ENCODE results near the gene APC2.
A peak's percentile ranks its signal among the peaks of the same experiment; 100 is the strongest.

The APC2 gene

GRCh38 chr19:1507192-1507660 is 57.3 kb downstream of the APC2 start:
- H3K4me1 ChIP-seq (ENCODE audit: control insufficient read depth, insufficient read depth, low read length): peaks cover 3% of the 10 kb centered on the region; the same call in 1 of the 2 replicates
- H3K9ac ChIP-seq (ENCODE audit: low read depth, low read length): no peak overlapping the region
- H3K27ac ChIP-seq (ENCODE audit: low read depth, low read length): peak overlapping the region; percentile 92
- peak overlapping the region; percentile 79; the same call in 1 of the 2 replicates for H3K4me3 ChIP-seq (ENCODE audit: low read depth, low read length)
- H3K9me3 ChIP-seq (ENCODE audit: control insufficient read depth, insufficient read depth, low read length): no peaks in the 10 kb centered on the region
- H3K36me3 ChIP-seq (ENCODE audit: control insufficient read depth, insufficient read depth, low read length): no peaks in the 10 kb centered on the region
- peaks cover 28% of the 10 kb centered on the region for H3K27me3 ChIP-seq (ENCODE audit: control insufficient read depth, insufficient read depth, low read length)

- Histone ChIP-seq H3K9ac (ENCODE audit: low read depth, low read length) (peak overlapping the region; percentile 65), H3K4me1 (ENCODE audit: control insufficient read depth, insufficient read depth, low read length) (peaks cover 3% of the 10 kb centered on the region; the same call in 1 of the 2 replicates), H3K27me3 (ENCODE audit: control insufficient read depth, insufficient read depth, low read length) (peaks cover 24% of the 10 kb centered on the region), H3K4me3 (ENCODE audit: low read depth, low read length) (peak overlapping the region; percentile 79), H3K9me3 (ENCODE audit: control insufficient read depth, insufficient read depth, low read length) (no peaks in the 10 kb centered on the region), H3K36me3 (ENCODE audit: control insufficient read depth, insufficient read depth, low read length) (no peaks in the 10 kb centered on the region), H3K27ac (ENCODE audit: low read depth, low read length) (peak overlapping the region; percentile 92)
These were observed 58.0 kb downstream of the APC2 start for GRCh38 chr19:1507763-1508506.

GRCh38 chr19:1508507-1508856 is 58.6 kb downstream of the APC2 start:
- peak overlapping the region; percentile 56 for H3K4me3 ChIP-seq (ENCODE audit: low read depth, low read length)
- H3K9ac ChIP-seq (ENCODE audit: low read depth, low read length): no peak overlapping the region
- H3K36me3 ChIP-seq (ENCODE audit: control insufficient read depth, insufficient read depth, low read length): no peaks in the 10 kb centered on the region
- peaks cover 3% of the 10 kb centered on the region; the same call in 1 of the 2 replicates for H3K4me1 ChIP-seq (ENCODE audit: control insufficient read depth, insufficient read depth, low read length)
- no peaks in the 10 kb centered on the region for H3K9me3 ChIP-seq (ENCODE audit: control insufficient read depth, insufficient read depth, low read length)
- H3K27ac ChIP-seq (ENCODE audit: low read depth, low read length): no peak overlapping the region
- peaks cover 19% of the 10 kb centered on the region for H3K27me3 ChIP-seq (ENCODE audit: control insufficient read depth, insufficient read depth, low read length)

- H3K27ac ChIP-seq (ENCODE audit: low read depth, low read length): no peak overlapping the region
- no peaks in the 10 kb centered on the region for H3K4me1 ChIP-seq (ENCODE audit: control insufficient read depth, insufficient read depth, low read length)
These were observed 59.9 kb downstream of the APC2 start for GRCh38 chr19:1509602-1510441.

GRCh38 chr19:1510442-1510806 is 60.5 kb downstream of the APC2 start:
- H3K9ac ChIP-seq (ENCODE audit: low read depth, low read length): no peak overlapping the region
- H3K4me1 ChIP-seq (ENCODE audit: control insufficient read depth, insufficient read depth, low read length): no peaks in the 10 kb centered on the region
- H3K27ac ChIP-seq (ENCODE audit: low read depth, low read length): no peak overlapping the region
- peaks cover 15% of the 10 kb centered on the region for H3K27me3 ChIP-seq (ENCODE audit: control insufficient read depth, insufficient read depth, low read length)
- H3K36me3 ChIP-seq (ENCODE audit: control insufficient read depth, insufficient read depth, low read length): no peaks in the 10 kb centered on the region
- no peaks in the 10 kb centered on the region for H3K9me3 ChIP-seq (ENCODE audit: control insufficient read depth, insufficient read depth, low read length)
- no peak overlapping the region for H3K4me3 ChIP-seq (ENCODE audit: low read depth, low read length)

More at GRCh38 chr19:1509602-1510441, 59.9 kb downstream of the APC2 start:
- H3K9me3 ChIP-seq (ENCODE audit: control insufficient read depth, insufficient read depth, low read length): no peaks in the 10 kb centered on the region
- H3K9ac ChIP-seq (ENCODE audit: low read depth, low read length): no peak overlapping the region
- H3K27me3 ChIP-seq (ENCODE audit: control insufficient read depth, insufficient read depth, low read length): peaks cover 12% of the 10 kb centered on the region
- no peak overlapping the region for H3K4me3 ChIP-seq (ENCODE audit: low read depth, low read length)
- no peaks in the 10 kb centered on the region for H3K36me3 ChIP-seq (ENCODE audit: control insufficient read depth, insufficient read depth, low read length)

GRCh38 chr19:1510807-1511206 is 60.9 kb downstream of the APC2 start:
- Histone ChIP-seq H3K9ac (ENCODE audit: low read depth, low read length) (no peak overlapping the region), H3K27me3 (ENCODE audit: control insufficient read depth, insufficient read depth, low read length) (peaks cover 15% of the 10 kb centered on the region), H3K36me3 (ENCODE audit: control insufficient read depth, insufficient read depth, low read length) (no peaks in the 10 kb centered on the region), H3K4me1 (ENCODE audit: control insufficient read depth, insufficient read depth, low read length) (no peaks in the 10 kb centered on the region), H3K27ac (ENCODE audit: low read depth, low read length) (no peak overlapping the region), H3K9me3 (ENCODE audit: control insufficient read depth, insufficient read depth, low read length) (no peaks in the 10 kb centered on the region), H3K4me3 (ENCODE audit: low read depth, low read length) (no peak overlapping the region)

- no peaks in the 10 kb centered on the region for H3K4me1 ChIP-seq (ENCODE audit: control insufficient read depth, insufficient read depth, low read length)
- peaks cover 15% of the 10 kb centered on the region for H3K27me3 ChIP-seq (ENCODE audit: control insufficient read depth, insufficient read depth, low read length)
- no peak overlapping the region for H3K9ac ChIP-seq (ENCODE audit: low read depth, low read length)
- no peaks in the 10 kb centered on the region for H3K36me3 ChIP-seq (ENCODE audit: control insufficient read depth, insufficient read depth, low read length)
- no peaks in the 10 kb centered on the region for H3K9me3 ChIP-seq (ENCODE audit: control insufficient read depth, insufficient read depth, low read length)
- no peak overlapping the region for H3K27ac ChIP-seq (ENCODE audit: low read depth, low read length)
- H3K4me3 ChIP-seq (ENCODE audit: low read depth, low read length): no peak overlapping the region
These were observed 61.7 kb downstream of the APC2 start for GRCh38 chr19:1511318-1512317.

GRCh38 chr19:1512671-1513498 is 63.0 kb downstream of the APC2 start, which contains the start of gene ADAMTSL5:
Gene ADAMTSL5, minus strand, starts transcription at chr19:1513019. Its CDS starts 2,076 bp downstream, at chr19:1510943.
- H3K4me3 ChIP-seq (ENCODE audit: low read depth, low read length): peak within 1 kb of the TSS; percentile 48
- no peaks in the 10 kb centered on the region for H3K36me3 ChIP-seq (ENCODE audit: control insufficient read depth, insufficient read depth, low read length)
- no peak within 1 kb of the TSS for H3K9ac ChIP-seq (ENCODE audit: low read depth, low read length)
- no peak within 1 kb of the TSS for H3K27ac ChIP-seq (ENCODE audit: low read depth, low read length)
- peaks cover 15% of the 10 kb centered on the region for H3K27me3 ChIP-seq (ENCODE audit: control insufficient read depth, insufficient read depth, low read length)
- no peaks in the 10 kb centered on the region for H3K4me1 ChIP-seq (ENCODE audit: control insufficient read depth, insufficient read depth, low read length)
- no peaks in the 10 kb centered on the region for H3K9me3 ChIP-seq (ENCODE audit: control insufficient read depth, insufficient read depth, low read length)

GRCh38 chr19:1513499-1514294 is 63.8 kb downstream of the APC2 start:
- Histone ChIP-seq H3K9ac (ENCODE audit: low read depth, low read length) (no peak overlapping the region), H3K27ac (ENCODE audit: low read depth, low read length) (no peak overlapping the region), H3K4me3 (ENCODE audit: low read depth, low read length) (peak overlapping the region; percentile 48; the same call in 1 of the 2 replicates)

More at GRCh38 chr19:1513499-1514294, 63.8 kb downstream of the APC2 start:
- H3K27me3 ChIP-seq (ENCODE audit: control insufficient read depth, insufficient read depth, low read length): peaks cover 15% of the 10 kb centered on the region
- H3K4me1 ChIP-seq (ENCODE audit: control insufficient read depth, insufficient read depth, low read length): no peaks in the 10 kb centered on the region
- H3K36me3 ChIP-seq (ENCODE audit: control insufficient read depth, insufficient read depth, low read length): no peaks in the 10 kb centered on the region
- H3K9me3 ChIP-seq (ENCODE audit: control insufficient read depth, insufficient read depth, low read length): no peaks in the 10 kb centered on the region
